Renal cortex interstitium (tissue), 11 donors: Measurements from ENCODE around the gene EDC4. TPM values are rescaled to one million over a fixed set of nuclear protein-coding genes. Genes with fewer than 3 reads are reported as not detected.
A peak's percentile ranks its signal among the peaks of the same experiment; 100 is the strongest.
"Not testable (repeated sequence)": the region's sequence is repeated elsewhere in the genome, so short reads cannot be mapped to it uniquely, and the experiment has no call there.

Experiments used
- DNase-seq, 11 donors: peaks; one replicate each; pipeline ENCODE4 v3.0.0-alpha.2; 2013; ENCODE audit warnings: low read depth in 9 of 11, low spot score in 4 of 11; ENCODE audit errors: extremely low read depth in 1 of 11
- polyA plus RNA-seq, 3 donors: library from polyadenylated mRNA; unstranded; fragments of 120-200 nt; gene quantifications; one replicate each; pipeline ENCODE4 v1.2.1, GENCODE V29; 2013; ENCODE audit not compliant: insufficient read length in 3 of 3

EDC4 gene
- polyA plus RNA-seq, 3 donors = 91.3 to 106 (median 95.3) TPM

DNA sequence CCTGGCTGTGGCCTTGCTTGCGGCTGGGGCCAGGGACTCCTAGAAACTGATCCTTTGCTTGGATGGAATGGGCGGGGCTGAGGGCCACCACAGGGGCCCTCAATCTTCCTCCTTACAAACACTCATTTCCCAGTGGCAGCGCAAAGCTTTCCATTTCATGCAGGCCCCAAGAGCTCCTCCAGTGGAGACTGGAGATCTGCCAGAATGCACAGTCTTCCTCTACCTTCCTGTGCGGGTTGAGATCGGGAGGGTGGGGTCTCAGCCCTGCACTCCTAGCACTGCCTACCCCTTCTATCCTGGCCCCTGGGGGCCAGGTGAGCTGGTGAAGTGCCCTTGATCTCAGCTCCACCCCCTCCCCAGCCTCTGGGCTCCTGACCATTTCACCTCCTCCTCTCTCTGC, 13.5 kb downstream of the EDC4 start:
- DNase-seq = no peak

DNA sequence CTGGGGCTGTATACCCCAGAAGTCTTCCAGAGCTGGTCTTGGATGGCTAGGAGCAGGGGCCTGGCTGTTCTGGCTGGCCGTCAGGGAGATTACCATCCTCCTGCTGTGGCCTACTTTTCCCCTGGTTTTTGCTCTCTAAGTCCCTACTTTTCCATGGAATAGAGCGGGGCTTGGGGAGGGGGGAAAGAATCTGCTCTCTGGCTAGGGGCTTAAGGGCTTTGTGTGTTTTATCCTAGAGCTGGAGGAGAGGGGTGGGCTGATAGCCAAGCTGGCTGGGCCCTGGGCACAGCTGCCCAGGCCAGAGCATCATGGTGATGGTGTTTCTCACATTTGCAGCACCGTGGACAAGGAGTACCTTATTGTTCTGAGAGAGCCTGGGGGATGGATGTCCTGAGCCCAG, 15.5 kb downstream of the EDC4 start:
- DNase-seq = no peak

DNA sequence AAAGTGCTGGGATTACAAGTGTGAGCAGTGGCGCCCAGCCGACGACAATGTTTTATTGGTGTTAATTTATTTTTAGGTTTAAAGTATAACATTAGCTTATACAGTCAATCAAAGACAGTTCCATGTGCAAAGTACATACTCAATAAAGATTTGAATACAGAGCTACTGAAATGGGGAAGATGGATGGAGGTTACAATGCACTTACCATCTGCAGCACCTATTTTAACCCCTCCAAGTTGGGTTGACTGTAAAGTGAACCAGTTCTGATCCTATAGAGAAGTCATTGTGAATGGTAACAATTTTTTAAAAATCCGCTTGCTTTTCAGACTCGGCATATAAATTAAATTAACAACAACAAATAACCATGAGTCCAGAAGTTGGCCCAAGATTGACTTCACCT, 19.5 kb downstream of the EDC4 start:
- DNase-seq = no peak

GRCh38 chr16:67892899-67893742, 20.3 kb downstream of the EDC4 start, which contains the start of gene PSKH1:
TSS of gene PSKH1 (plus strand) at chr16:67893254. CDS start at chr16:67908750, 15,496 bp downstream.
- DNase-seq = peak; percentile 78 to 95 (median 92)

DNA sequence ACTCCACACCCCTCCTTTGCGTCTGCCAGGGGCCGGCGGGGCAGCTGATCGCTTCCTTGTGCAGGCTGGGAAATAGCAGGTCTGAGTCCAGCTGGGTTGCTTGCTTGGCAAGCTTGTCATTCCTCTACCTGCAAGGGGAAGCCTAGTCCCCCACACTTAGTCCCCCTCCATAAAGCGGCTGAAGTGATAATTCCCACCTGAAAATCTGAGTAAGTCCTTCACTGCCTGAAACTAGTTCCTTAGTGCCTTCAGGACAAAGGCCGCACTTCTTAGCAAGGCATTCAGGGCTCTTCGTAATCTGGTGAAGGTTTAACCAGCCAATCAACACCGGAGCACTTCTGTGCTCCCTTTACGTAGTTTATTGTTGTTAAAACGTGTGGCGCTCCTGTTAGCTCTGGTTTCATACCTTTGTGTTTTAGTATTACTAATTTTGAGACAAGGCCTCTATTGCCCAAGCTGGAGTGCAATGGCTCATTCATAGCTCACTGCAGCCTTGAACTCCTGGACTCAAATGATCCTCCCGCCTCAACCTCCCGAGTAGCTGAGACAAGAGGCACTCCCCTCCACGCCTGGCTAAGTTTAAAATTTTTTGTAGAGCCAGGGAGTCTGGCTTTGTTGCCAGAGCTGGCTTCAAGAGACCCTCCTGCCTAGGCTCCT, 21.0 kb downstream of the EDC4 start:
- DNase-seq = no peak

DNA sequence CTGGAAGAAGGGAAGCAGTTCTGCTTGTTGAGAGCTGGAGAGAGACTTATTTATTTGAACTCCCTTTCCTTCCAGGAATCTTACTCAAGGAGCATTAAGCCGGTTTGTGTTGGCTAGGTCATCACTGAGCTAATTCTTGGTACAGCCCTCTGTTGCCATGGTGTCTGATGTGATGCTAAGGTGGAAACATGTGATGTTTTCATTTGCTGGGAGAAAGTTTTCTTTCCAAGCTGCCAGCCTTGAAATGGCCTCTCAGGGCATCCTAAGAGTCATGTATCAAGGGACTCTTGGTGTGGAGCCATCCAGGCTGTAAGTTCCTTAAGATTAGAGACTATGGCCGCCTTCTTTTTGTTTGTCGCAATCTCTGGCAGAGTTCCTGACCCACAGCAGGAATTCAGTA, 24.4 kb downstream of the EDC4 start:
- DNase-seq = no peak

DNA sequence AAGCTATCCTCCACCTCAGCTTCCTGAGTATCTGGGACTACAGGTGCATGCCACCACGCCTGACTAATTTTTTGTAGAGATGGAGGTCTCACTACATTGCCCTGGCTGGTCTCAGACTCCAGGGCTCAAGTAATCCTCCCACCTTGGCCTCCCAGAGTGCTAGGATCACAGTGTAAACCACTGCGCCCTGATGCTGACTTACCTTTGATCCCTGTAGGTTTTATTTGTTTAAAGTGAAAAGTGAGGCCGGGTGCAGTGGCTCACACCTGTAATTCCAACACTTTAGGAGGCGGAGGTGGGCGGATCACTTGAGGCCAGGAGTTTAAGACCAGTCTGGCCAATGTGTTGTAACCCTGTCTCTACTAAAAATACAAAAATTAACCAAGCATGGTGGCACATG, 28.9 kb downstream of the EDC4 start:
- no peak for DNase-seq

DNA sequence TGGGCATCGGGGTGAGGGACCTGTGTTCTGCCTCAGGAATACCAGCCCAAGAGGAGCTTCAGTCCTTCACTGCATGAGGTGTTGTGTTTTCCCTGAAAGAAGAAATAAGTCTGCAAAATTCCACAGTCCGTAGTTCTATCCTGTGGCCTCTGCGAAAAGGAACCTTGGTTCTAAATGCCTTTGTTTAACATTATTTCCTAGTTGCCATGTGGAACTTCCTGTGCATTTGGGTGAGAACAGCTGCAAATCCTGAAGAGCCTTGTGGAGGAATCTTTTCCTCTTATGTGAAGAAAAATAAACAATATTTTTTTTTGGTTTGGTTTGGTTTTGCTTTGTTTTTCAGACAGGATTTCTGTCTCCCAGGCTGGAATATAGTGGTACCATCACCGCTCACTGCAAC, 30.0 kb downstream of the EDC4 start:
- DNase-seq = no peak

DNA sequence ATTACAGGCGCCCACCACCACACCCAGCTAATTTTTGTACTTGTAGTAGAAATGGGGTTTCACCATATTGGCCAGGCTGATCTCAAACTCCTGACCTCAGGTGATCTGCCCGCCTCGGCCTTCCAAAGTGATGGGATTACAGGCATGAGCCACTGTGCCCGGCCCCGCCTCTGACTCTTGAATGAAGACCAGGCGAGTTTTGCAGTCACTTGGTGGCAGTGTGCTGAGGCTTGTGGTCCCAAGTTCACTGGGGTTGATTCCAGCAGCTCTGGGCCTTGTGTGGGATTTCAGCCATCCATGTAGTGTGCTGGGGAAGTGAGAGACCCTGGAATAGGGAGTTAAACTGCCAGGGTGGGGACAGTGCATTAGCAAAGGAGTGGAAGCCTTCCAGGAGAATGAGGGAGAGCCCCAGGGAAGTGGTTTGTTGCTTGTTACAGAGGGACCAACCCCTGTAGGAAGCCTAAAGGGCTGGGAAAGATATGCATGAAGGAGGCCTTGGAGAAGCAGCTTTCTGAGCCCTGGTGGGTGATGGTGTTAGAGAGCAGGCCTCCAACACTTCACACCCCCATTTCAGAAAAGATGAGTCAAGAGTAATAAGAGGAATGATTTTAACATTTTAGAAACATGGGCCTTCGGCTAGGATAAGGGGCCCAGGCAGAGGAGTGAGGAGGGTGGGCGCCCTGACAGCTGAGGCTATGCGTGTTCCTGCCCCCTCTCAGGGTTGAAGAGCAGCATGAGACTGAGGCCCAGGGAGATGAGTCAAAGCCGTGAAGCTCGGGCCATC, 34.7 kb downstream of the EDC4 start:
- no peak for DNase-seq

DNA sequence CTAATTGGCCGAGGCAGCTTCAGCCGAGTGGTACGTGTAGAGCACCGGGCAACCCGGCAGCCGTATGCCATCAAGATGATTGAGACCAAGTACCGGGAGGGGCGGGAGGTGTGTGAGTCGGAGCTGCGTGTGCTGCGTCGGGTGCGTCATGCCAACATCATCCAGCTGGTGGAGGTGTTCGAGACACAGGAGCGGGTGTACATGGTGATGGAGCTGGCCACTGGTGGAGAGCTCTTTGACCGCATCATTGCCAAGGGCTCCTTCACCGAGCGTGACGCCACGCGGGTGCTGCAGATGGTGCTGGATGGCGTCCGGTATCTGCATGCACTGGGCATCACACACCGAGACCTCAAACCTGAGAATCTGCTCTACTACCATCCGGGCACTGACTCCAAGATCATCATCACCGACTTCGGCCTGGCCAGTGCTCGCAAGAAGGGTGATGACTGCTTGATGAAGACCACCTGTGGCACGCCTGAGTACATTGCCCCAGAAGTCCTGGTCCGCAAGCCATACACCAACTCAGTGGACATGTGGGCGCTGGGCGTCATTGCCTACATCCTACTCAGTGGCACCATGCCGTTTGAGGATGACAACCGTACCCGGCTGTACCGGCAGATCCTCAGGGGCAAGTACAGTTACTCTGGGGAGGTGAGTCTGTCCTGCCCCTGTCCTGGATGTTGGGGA, 36.3 kb downstream of the EDC4 start:
- DNase-seq = no peak

- DNase-seq = no peak
Observed at GRCh38 chr16:67910158-67910557, 37.3 kb downstream of the EDC4 start.

DNA sequence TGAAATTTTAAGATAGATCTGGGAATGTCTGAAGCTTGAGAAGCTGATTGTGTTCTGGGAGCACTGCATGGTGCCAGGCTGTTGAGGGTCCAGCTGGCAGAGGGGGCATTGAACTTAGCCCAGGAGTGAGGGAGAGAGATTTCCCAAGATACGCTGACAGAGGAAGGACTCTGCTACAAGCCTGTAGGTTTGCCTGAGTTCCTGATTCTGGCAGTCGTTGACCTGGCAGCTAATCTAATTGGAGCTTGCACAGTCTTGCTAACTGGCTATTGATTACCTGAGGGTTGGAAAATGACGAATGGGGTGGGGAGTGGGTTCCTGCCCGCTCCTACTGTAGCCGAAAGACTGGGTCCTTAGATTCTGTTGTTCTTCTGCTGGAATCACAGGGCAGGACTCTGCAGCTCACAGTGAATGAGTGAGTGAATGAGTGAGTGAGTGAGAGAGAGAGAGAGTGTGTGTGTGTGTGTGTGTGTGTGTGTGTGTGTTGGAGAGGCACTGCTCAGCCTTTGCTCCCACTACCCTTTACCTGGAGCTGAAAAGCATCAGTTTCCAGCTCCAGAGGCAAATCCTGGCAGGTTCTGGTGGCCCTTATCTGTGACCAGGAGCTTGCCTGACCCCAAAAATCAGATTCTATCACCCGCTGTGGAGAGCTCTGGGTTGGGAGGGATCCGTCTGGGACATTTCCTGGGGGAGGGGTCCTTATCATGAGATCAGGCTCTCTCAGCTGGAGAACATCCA, 42.1 kb downstream of the EDC4 start:
- no peak for DNase-seq

DNA sequence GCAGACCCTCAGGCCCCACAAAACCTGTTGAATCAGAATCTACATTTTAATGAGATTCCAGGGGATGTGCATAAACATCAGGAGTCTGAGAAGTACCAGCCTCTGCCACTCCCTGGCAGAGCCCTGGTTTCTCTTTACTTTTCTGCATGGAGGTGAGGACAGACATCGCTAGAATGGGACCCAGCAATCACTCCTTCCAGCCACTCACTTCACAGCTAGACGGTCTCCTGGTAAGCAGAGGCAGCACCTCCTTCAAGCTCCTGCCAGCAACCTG, 42.6 kb downstream of the EDC4 start:
- DNase-seq = not testable (repeated sequence)

DNA sequence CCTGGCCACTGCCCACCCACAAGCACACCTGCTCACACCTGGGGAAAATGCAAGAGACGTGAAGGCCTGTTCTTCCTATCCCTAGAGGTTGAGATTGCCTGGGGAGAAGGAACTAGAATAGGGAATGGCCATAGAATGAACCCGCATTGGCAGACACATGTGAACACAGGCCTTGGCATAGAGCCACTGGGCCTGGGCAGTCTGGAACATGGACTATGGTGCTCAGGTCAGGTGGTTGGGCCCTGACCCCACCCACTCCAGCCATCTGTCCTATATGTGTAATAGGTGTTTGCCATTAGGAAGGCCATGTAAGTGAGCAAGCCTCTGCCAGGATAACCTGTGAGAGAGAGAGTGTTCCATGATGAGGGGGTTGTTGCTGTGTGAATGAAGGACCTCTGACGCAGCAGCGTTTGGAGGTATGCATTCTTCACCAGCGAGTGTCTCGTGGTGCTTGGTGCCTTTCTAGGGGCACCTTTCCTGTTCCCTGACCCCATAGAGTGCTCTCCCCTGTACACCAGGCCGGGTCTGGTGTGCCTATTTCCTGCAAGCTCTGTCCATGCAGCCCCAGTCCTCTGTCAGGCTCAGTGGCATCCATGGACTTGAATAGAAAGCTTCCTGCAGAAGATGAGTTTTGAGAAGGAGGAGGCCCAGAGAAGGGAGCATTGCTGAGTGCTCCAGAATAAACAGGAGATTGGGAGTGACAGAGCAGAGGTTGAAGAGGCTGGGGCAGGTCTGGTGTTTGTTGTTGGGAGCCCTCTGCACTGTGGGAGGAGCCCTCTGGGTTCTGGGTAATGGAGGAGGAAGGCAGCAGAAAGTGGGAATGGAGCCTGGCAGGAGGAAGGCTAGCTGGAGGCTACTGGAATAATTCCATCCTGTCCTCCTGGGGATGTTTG, 43.2 kb downstream of the EDC4 start:
- DNase-seq = no peak

- DNase-seq = no peak
Observed at GRCh38 chr16:67917140-67917851, 44.4 kb downstream of the EDC4 start.

DNA sequence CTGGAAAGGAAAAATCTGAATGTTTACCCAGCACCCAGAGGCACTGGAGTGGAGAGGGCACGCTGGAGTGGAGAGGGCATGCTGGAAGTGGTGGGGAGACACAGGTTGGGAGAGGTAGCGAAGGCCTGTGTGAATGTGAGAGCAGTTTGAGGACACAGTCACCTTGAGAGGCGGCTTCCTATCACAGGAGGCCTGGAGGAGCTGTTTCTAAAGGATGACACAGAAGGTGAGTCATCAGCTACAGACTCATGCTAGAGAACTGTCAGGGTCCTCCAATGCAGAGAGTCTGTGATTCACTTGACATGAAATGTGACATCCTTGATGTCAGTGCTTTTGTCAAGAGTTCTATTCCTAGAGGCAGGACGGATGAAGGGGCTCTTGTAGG, 45.0 kb downstream of the EDC4 start:
- no peak for DNase-seq

DNA sequence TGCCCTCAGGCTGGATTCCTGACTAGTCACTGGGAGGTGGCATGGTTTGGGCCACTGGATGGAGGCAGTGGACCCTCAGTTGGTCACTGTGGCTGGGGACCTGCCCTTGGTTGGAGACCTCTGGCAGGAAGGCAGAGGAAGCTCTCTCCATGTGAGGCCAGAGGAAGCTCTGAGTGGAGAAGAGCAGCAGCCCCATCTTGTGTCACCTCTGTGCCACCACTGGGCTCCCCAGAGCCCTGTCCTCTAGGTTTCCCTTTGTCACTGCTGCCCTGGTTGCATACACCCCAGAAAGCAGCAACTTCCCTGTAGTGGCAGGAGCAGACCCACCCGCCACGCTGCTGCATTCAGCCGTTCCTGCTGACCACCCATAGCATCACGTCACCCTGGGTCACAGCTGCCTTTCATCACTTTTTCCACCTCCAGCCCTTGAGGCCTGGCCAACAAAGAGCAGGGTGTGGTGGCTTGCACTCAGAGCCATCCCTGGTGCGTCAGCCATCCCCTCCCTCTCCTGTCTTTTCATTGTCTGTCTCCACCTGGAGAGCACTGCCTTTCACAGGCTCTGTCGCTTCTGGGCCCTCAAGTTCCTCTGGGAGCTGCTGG, 46.9 kb downstream of the EDC4 start:
- no peak for DNase-seq
